Hepatocyte (in vitro differentiated cells): ENCODE data around the gene LELP1. TPM values are rescaled to one million over a fixed set of nuclear protein-coding genes. Genes with fewer than 3 reads are reported as not detected.

Source experiments
- DNase-seq: peaks from one replicate; pipeline ENCODE4 v3.0.0-alpha.2; 2016; ENCODE audit warnings: low spot score
- H2AFZ ChIP-seq: fragments of 200-600 bp; sonication (generic); 2 replicates; pipeline ENCODE4 v1.6.0; 2016; ENCODE audit warnings: antibody characterized with exemption, mild to moderate bottlenecking
- H3K27ac ChIP-seq: fragments of 200-600 bp; sonication (generic); 2 replicates; pipeline ENCODE4 v1.5.1; 2016; ENCODE audit warnings: mild to moderate bottlenecking
- H3K27me3 ChIP-seq: fragments of 200-600 bp; sonication (generic); 2 replicates; pipeline ENCODE4 v1.6.1; 2016
- H3K36me3 ChIP-seq: fragments of 200-600 bp; sonication (generic); replicated peaks from 2 replicates; pipeline ENCODE4 v1.5.1; 2016; ENCODE audit warnings: low read depth; ENCODE audit not compliant: insufficient read depth
- H3K4me1 ChIP-seq: fragments of 200-600 bp; sonication (generic); 2 replicates; pipeline ENCODE4 v1.5.1; 2016; ENCODE audit warnings: mild to moderate bottlenecking, moderate library complexity; ENCODE audit not compliant: insufficient read depth
- H3K4me2 ChIP-seq: fragments of 200-600 bp; sonication (generic); 2 replicates; pipeline ENCODE4 v1.6.0; 2016
- H3K4me3 ChIP-seq: fragments of 200-600 bp; sonication (generic); 2 replicates; pipeline ENCODE4 v1.5.1; 2016; ENCODE audit warnings: mild to moderate bottlenecking
- H3K79me2 ChIP-seq: fragments of 200-600 bp; sonication (generic); 2 replicates; pipeline ENCODE4 v1.6.0; 2017; ENCODE audit warnings: mild to moderate bottlenecking
- H3K9me2 ChIP-seq: fragments of 200-600 bp; sonication (generic); replicated peaks from 2 replicates; pipeline ENCODE4 v1.6.0; 2017; ENCODE audit warnings: mild to moderate bottlenecking; ENCODE audit not compliant: insufficient read depth
- H3K9me3 ChIP-seq: fragments of 200-600 bp; sonication (generic); 2 replicates; pipeline ENCODE4 v1.5.1; 2016; ENCODE audit warnings: low read depth, mild to moderate bottlenecking
- H4K20me1 ChIP-seq: fragments of 200-600 bp; sonication (generic); 2 replicates; pipeline ENCODE4 v1.6.0; 2016; ENCODE audit warnings: mild to moderate bottlenecking; ENCODE audit not compliant: insufficient read depth, poor library complexity, severe bottlenecking
- CTCF ChIP-seq: fragments of 200-600 bp; sonication (generic); IDR thresholded peaks from 2 replicates; pipeline ENCODE4 v1.5.1; 2016; ENCODE audit warnings: antibody characterized with exemption, mild to moderate bottlenecking; ENCODE audit not compliant: poor library complexity
- EZH2 ChIP-seq: fragments of 200-600 bp; sonication (generic); IDR thresholded peaks from 2 replicates; pipeline ENCODE4 v1.6.1; 2016; ENCODE audit warnings: antibody characterized with exemption, mild to moderate bottlenecking, borderline replicate concordance
- EZH2phosphoT487 ChIP-seq: fragments of 200-600 bp; sonication (generic); IDR thresholded peaks from one replicate; pipeline ENCODE4 v1.6.1; 2018; ENCODE audit warnings: antibody characterized with exemption, mild to moderate bottlenecking, low read depth, moderate library complexity; ENCODE audit not compliant: unreplicated experiment, severe bottlenecking
- WGBS: methylation state at CpG from one replicate; pipeline ENCODE4 v1.1.6; 2016; ENCODE audit warnings: low lambda C conversion rate; ENCODE audit errors: missing lambda C conversion rate; 5-methylcytosine and 5-hydroxymethylcytosine counted together
- polyA plus RNA-seq: library from polyadenylated mRNA; unstranded; fragments of >200 nt; fragmentation: Nextera tagmentation; extraction: Ambion mirVana; gene quantifications from 2 replicates; pipeline ENCODE4 v1.2.1, GENCODE V29; 2016
- total RNA-seq: library from RNA; depleted of rRNA; stranded (reverse); fragments of >200 nt; gene quantifications from 2 replicates; pipeline ENCODE4 v1.2.3, GENCODE V29; 2014

The LELP1 gene
- total and polyA plus RNA-seq, 2 experiments from 2014 or later = not detected

- TF ChIP-seq EZH2 (no peak), EZH2phosphoT487 (no peak), CTCF (no peak)
- H3K79me2 ChIP-seq = no peaks in the 10 kb centered on the region
- DNase-seq = no peak
These were observed 45.1 kb downstream of the LELP1 start for GRCh38 chr1:153248176-153248879.

DNA sequence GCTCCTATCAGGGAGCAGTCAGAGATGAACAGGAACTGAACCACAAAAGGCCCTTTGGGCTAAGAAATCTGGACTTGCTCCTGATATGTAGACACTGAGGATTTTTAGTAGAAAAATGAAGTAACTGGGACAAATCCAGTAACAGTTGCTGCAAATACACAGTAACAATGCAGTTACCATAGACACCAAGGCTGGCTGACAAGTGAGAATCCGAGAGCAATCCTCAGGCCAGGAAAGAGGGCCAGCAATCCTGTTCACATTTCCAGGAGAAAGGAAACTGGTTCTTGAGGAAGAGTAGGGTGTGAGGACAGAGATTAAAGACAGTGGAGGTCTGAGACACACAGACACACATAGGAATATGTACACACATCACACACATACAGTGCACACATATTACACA lies 46.9 kb downstream of the LELP1 start:
- Histone ChIP-seq H2AFZ (no peak overlapping the region), H3K27me3 (no peaks in the 10 kb centered on the region), H3K79me2 (no peaks in the 10 kb centered on the region), H3K4me3 (no peak overlapping the region), H3K9me2 (no peaks in the 10 kb centered on the region), H3K36me3 (no peaks in the 10 kb centered on the region), H3K9me3 (no peaks in the 10 kb centered on the region), H3K4me1 (no peaks in the 10 kb centered on the region), H4K20me1 (no peaks in the 10 kb centered on the region), H3K4me2 (no peak overlapping the region), H3K27ac (no peak overlapping the region)
- no peak for DNase-seq
- TF ChIP-seq EZH2 (no peak), CTCF (no peak), EZH2phosphoT487 (no peak)
- WGBS = 33% methylated on average over 1 of the region's 1 CpG

More at GRCh38 chr1:153248176-153248879, 45.1 kb downstream of the LELP1 start:
- Histone ChIP-seq H3K27ac (no peak overlapping the region), H3K4me1 (no peaks in the 10 kb centered on the region), H3K27me3 (no peaks in the 10 kb centered on the region), H3K9me3 (no peaks in the 10 kb centered on the region), H3K4me3 (no peak overlapping the region), H3K4me2 (no peak overlapping the region), H3K9me2 (no peaks in the 10 kb centered on the region), H2AFZ (no peak overlapping the region), H4K20me1 (no peaks in the 10 kb centered on the region), H3K36me3 (no peaks in the 10 kb centered on the region)
- 64% methylated on average over 5 of the region's 5 CpGs for WGBS

- Histone ChIP-seq H3K27me3 (no peaks in the 10 kb centered on the region), H3K27ac (no peak overlapping the region), H3K36me3 (no peaks in the 10 kb centered on the region), H2AFZ (no peak overlapping the region), H3K79me2 (no peaks in the 10 kb centered on the region), H3K4me2 (no peak overlapping the region), H3K9me2 (no peaks in the 10 kb centered on the region), H3K9me3 (no peaks in the 10 kb centered on the region), H3K4me1 (no peaks in the 10 kb centered on the region), H4K20me1 (no peaks in the 10 kb centered on the region), H3K4me3 (no peak overlapping the region)
- 58% methylated on average over 2 of the region's 2 CpGs for WGBS
- DNase-seq = no peak
- TF ChIP-seq EZH2phosphoT487 = no peak
- no peak for TF ChIP-seq CTCF
- TF ChIP-seq EZH2 = no peak
These were observed 47.9 kb downstream of the LELP1 start for GRCh38 chr1:153251087-153251486.
